GM13977 (cell line): ENCODE results near the gene MYO9A.
"Not testable (repeated sequence)": the region's sequence is repeated elsewhere in the genome, so short reads cannot be mapped to it uniquely, and the experiment has no call there.

Experiments used
- DNase-seq: peaks from one replicate; pipeline ENCODE4 v3.0.0; 2012; ENCODE audit warnings: low spot score
- CTCF ChIP-seq: IDR thresholded peaks from 2 replicates; pipeline ENCODE4 v1.5.1; 2012; ENCODE audit warnings: mild to moderate bottlenecking, control low read depth; ENCODE audit not compliant: insufficient read depth; ENCODE audit errors: extremely low read depth, missing control alignments
- in situ Hi-C: fragments of 300-500 bp; cut with MboI; formaldehyde crosslinking; loops from one replicate; pipeline ENCODE4 v1.12.0; 2022; ENCODE audit warnings: low sequenced_read_pairs, low pct_unique_long_range_greater_than_20kb, mixed read lengths, inconsistent platforms; ENCODE audit not compliant: unreplicated experiment

Gene MYO9A

GRCh38 chr15:72063186-72063585 lies 54.8 kb downstream of the MYO9A start:
- no peak for DNase-seq
- in situ Hi-C loops = no loop called here
- TF ChIP-seq CTCF = no peak

DNA sequence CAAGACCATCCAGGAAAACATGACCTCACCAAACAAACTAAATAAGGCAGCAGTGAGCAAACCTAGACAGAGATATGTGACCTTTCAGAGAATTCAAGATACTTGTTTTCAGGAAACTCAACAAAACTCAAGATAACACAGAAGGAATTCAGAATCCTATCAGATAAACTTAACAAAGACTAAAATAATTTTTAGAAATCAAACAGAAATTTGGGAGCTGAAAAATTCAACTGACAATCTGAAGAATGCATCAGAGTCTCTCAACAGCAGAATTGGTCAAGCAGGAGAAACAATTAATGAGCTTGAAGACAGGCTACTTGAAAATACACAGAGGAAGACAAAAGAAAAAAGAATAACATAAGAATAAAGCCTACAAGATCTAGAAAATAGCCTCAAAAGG lies 55.6 kb downstream of the MYO9A start:
- in situ Hi-C loops = no loop called here
- no peak for DNase-seq

GRCh38 chr15:72060687-72061250 lies 57.2 kb downstream of the MYO9A start:
- no peak for TF ChIP-seq CTCF
- no peak for DNase-seq
- in situ Hi-C loops = no loop called here

More for the DNA sequence above, 55.6 kb downstream of the MYO9A start:
- no peak for TF ChIP-seq CTCF

- TF ChIP-seq CTCF = no peak
- in situ Hi-C loops = no loop called here
- no peak for DNase-seq
Measured at GRCh38 chr15:72058585-72058984, 59.4 kb downstream of the MYO9A start.

DNA sequence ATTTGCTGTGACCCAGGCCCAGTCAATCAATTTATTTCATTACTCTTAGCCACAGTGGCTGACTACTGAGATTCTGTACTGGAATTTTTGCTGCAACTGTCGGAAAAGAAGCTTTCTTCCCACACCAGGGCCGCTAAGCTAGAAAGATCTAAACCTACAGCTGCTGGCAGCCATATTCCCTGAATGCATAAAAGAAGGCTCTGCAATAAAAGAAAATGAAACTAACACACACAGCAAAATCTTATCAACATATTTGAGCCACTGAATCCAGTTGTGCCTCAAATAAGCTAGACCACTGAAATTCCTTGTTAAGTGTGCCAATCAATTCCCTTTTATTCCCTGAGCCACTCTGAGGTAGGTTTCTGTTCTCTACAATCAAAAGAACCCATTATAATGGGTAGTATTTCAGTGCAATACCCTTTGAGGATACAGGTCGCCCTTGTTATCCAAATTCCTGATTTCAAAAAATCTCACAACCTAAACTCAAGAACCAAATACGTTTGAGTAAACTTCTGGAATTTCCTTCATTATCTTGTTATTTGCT lies 60.3 kb downstream of the MYO9A start:
- in situ Hi-C loops = no loop called here
- DNase-seq = no peak

DNA sequence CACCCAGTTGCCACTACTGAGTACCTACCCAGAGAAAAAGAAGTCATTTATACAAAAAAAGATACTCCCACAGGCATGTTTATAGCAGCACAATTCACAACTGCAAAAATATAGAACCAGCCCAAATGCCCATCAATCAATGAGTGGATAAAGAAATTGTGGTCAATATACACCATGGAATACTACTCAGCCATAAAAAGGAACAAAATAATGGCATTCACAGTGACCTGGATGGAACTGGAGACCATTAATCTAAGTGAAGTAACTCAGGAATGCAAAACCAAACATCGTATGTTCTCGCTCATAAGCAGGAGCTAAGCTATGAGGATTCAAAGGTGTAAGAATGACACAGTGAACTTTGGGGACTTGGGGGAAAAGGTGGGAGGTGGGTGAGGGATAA lies 61.7 kb downstream of the MYO9A start:
- in situ Hi-C loops, DNase-seq: not testable (repeated sequence)

More for the DNA sequence above, 60.3 kb downstream of the MYO9A start:
- TF ChIP-seq CTCF = no peak

GRCh38 chr15:72053297-72053696 lies 64.7 kb downstream of the MYO9A start:
- in situ Hi-C loops, DNase-seq: not testable (repeated sequence)

DNA sequence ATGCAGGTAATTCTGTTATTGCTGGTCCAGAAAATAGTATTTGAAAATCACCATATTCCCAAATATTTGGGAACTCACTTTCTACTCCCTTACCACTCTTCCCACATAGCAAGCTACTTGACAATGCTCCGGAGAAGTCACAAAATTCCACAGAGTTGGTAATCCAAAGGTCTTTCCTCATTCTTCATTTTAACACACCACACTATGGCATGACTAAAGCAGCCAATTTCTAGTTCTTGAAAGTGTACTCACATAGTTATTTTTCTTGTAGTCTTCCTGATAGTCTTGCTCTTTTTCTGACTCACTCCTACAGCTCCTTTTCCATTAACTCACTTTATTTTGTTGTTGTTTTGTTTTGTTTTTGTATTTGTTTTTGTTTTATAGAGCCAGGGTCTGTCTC lies 67.2 kb downstream of the MYO9A start:
- DNase-seq = no peak
- in situ Hi-C loops = no loop called here
- TF ChIP-seq CTCF = no peak
